HG03175 (cell line): ENCODE data around the gene CEP162.
"Not testable (repeated sequence)": the region's sequence is repeated elsewhere in the genome, so short reads cannot be mapped to it uniquely, and the experiment has no call there.

Experiments
- ATAC-seq: cut with Tn5 transposase; IDR thresholded peaks from one replicate; pipeline ENCODE4 v1.9.1; 2021; ENCODE audit warnings: mild to moderate bottlenecking, moderate library complexity; ENCODE audit not compliant: unreplicated experiment

CEP162 gene

DNA sequence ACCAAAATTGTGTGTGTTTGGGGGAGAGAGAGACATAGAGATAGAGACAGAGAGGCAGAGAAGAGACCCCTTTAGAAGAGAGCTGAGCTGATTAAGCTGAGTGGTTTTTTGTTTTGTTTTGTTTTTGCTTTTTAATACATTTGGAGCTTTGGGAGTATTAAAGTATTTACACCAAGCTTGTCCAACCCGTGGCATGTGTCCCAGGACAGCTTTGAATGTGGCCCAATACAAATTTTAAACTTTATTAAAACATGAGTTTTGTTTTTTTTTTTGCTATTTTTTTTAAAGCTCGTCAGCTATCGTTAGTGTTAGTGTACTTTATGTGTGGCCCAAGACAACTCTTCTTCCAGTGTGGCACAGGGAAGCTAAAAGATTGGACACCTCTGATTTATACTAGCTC lies 137.9 kb downstream of the CEP162 start:
- ATAC-seq, result no peak

DNA sequence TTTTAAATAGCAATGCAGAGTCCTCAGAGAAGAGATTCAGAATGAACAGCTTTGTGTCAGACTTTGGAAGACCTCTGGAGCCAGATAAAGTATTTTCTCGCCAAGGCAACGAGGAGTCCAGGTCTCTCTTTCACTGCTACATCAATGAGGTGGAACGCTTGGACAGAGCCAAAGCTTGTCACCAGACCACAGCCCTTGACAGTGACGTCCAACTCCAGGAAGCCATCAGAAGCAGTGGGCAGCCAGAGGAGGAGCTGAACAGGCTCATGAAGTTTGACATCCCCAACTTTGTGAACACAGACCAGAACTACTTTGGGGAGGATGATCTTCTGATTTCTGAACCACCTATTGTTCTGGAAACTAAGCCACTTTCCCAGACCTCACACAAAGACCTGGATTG lies 138.4 kb downstream of the CEP162 start:
- ATAC-seq, result no peak

DNA sequence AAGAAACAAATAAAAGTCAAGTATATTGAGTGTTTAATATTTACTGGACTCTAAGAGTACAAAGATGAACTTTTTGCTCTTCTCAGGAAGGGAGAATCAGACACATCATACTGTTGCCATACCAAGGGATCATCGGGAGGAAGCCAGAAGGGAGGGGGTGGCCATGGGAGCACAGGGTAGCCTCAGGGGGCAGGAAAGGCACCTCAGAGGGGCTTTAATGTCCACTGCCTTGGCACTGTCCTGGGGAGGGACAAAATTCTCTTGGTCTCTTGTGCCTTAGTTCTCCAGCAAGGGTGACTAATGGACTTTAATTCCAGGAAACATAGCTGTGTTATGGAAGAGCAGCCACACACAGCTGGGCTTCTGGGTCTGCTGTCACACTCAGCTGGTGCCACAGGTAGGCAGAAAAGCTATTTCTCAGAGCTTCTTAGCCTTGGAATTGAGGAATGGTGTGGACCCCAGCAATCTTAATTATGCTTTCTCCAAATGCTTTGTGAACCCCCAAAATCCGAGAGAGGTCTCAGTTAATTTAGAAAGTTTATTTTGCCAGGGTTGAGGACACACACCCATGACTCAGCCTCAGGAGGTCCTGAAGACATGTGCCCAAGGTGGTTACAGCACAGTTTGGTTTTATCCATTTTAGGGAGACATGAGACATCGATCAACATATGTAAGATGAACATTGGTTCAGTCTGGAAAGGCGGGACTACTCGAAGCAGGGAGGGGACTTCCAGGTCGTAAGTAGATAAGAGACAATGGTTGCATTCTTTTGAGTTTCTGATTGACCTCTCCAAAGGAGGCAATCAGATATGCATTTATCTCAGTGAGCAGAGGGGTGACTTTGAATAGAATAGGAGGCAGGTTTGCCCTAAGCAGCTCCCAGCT lies 140.7 kb downstream of the CEP162 start:
- no peak for ATAC-seq

DNA sequence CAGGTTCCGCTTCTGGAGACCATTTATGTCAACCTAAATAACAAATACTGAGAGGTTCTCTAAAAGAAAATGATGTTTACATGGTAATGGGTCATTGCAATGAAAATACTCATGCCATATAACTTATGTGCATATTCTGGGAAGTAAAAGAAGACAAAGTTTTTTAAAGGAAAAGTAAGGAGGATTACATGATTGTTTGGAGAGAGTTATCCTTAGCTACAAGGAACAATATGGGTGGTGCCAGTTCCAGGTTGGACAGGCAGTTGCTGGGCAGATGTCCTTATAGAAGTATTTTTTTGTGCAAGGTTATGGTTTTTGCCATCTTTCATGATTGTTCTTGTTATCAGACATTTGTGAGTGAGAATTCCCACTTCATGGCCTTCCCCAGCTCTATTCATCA lies 141.4 kb downstream of the CEP162 start:
- no peak for ATAC-seq

DNA sequence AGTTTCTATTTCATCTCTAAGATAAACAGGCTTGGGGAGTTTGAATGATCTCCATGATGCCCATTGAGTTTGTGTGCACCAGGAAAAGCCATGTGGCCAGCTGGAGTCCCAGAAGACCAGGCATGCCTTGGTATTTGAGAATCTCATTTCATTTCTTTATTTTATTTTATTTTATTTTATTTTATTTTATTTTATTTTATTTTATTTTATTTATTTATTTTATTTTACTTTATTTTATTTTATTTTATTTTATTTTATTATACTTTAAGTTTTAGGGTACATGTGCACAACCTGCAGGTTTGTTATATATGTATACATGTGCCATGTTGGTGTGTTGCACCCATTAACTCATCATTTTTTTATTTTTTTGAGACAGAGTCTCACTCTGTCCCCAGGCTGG lies 142.7 kb downstream of the CEP162 start:
- ATAC-seq, result not testable (repeated sequence)

DNA sequence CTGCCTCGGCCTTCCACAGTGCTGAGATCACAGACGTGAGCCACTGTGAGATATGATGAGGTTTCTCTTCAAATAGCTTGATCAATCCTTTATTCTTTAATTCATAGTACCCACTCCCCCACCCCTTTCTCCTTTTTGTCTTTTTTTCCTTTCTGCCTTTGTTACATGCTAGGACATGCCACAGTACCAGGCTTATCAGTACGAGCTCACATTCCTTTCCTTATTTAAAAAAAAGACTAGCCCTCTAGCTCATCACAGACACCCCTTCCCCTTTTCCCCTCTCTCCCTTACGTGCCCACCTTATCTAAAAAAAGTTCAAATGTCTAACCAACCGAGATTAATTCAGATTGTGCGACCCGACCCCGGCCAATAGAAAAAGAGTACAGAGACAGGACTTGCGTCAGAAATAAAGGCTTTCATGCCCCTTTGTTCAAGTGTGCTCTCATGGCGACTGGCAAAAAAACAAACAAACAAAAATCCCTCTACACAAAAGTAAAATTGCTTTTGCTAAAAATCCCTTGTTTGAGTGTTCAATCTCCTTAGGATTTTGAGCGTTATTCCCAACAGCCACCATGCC lies 144.7 kb downstream of the CEP162 start:
- no peak for ATAC-seq

DNA sequence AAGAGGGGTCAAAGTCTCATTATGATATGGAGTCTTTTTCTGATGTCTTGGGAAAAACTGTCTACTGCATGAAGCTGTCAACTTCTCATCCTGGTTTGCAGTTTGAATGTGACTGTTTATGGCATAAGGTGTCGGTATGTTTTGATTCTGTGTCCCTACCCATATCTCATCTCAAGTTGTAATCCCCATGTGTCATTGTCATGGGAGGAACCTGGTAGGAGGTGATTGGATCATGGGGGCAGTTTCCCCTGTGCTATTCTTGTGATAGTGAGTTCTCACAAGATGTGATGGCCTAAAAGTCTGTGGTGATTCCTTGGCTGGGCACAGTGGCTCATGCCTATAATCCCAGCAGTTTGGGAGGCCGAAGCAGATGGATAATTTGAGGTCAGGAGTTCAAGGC lies 146.2 kb downstream of the CEP162 start:
- ATAC-seq, result no peak

DNA sequence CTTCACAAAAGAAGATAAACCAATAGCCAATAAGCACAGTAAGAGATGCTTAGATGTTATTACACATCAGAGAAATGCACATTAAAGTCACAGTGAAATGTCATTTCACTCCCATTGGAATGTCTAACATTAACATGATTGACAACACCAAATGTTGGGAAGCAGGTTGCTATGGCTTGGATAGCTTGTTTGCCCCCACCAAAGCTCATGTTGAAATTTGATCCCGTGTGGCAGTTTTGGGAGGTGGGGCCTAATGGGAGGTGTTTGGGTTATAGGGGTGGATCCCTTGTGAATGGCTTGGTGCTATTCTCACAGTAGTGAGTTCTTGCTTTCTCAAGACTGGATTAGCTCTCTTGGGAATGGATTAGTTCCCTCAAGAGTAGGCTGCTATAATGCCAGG lies 149.1 kb downstream of the CEP162 start:
- no peak for ATAC-seq

DNA sequence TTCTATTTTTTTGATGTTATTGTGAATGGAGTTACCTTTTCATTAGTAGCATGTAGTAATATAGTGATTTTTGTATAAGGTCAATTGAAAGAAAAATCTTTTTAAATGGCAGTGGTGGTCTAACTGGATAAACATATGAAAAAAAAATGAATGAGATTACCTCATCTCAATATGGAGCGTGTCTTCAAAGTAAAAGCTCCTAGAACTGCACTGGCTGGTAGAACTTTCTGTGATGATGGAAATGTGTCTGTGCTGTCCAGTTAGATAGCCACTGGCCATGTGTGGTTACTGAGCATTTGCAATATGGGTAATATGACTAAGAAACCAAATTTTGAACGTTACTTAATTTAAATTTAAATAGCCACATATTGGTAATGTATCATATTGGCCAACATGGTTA lies 149.8 kb downstream of the CEP162 start:
- ATAC-seq, result no peak

DNA sequence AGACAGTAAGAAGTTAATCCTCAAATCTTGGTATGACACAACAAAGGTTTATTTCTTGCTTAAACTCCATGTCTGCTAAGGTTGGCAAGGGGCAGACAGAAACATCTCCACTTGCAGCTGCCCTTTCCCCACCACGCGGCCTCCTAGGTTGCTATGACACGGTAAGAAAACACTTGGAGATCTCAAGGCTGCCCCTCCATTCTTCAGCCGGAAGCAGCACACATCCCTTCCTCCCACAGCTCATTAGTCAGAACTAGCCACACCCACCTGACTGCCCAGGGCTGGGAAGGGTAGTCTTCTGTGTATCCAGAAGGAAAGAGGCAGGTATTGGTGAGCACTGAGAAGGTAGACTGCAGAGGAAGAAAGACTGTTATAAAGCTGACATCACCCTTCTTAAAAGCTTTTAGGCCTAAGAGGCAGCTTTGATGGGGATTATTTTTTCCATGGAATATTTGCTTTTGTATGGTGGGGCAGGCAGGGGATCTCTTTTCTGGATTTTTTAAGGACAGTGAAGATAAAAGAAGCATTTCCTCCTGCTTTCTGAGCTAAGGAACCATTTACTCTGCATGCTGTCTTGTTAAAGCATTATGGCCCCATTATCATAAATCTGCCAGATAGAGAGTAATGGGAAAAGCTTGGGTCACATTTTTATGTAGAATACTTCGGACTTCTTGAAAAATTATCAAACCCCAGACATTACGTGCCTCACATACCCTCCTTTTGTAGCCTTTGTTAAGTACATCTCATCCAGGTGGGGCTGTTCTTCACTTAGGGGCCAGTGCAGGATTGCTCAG lies 152.3 kb downstream of the CEP162 start:
- no peak for ATAC-seq
